ENCODE measurements around the gene PCK1.
"Not testable (repeated sequence)": the region's sequence is repeated elsewhere in the genome, so short reads cannot be mapped to it uniquely, and the experiment has no call there.

Gene PCK1

GRCh38 chr20:57560554-57561355 is at the start of gene PCK1:
PCK1 (plus strand) TSS chr20:57561110; CDS start chr20:57561412, 302 bp downstream.
- peak; percentile 72 for DNase-seq

- not testable (repeated sequence) for DNase-seq
These were observed 49.2 kb upstream of the PCK1 start for GRCh38 chr20:57511709-57512108.

GRCh38 chr20:57512432-57512831 is 48.5 kb upstream of the PCK1 start:
- DNase-seq: no peak

GRCh38 chr20:57513199-57513598 is 47.7 kb upstream of the PCK1 start:
- DNase-seq: no peak

GRCh38 chr20:57514273-57514751 is 46.6 kb upstream of the PCK1 start:
- DNase-seq: peak; percentile 81

GRCh38 chr20:57517904-57518303 is 43.0 kb upstream of the PCK1 start:
- no peak for DNase-seq

- DNase-seq: no peak
These were observed 38.4 kb upstream of the PCK1 start for GRCh38 chr20:57522380-57523140.

GRCh38 chr20:57523782-57524181 is 37.1 kb upstream of the PCK1 start:
- DNase-seq: no peak

- DNase-seq: no peak
These were observed 36.3 kb upstream of the PCK1 start, which contains the start of gene CTCFL for GRCh38 chr20:57524511-57525176. CTCFL (minus strand) TSS chr20:57525140; CDS start chr20:57524205, 935 bp downstream.

GRCh38 chr20:57525328-57526086 is 35.4 kb upstream of the PCK1 start:
- no peak for DNase-seq

- peak; percentile 75 for DNase-seq
These were observed 34.6 kb upstream of the PCK1 start for GRCh38 chr20:57526087-57526884.

GRCh38 chr20:57526885-57527460 is 33.9 kb upstream of the PCK1 start:
- DNase-seq: no peak

GRCh38 chr20:57527728-57528127 is 33.2 kb upstream of the PCK1 start:
- DNase-seq: no peak

GRCh38 chr20:57528148-57528547 is 32.8 kb upstream of the PCK1 start:
- no peak for DNase-seq

- no peak for DNase-seq
These were observed 31.7 kb upstream of the PCK1 start for GRCh38 chr20:57529160-57529585.

- no peak for DNase-seq
These were observed 31.1 kb upstream of the PCK1 start for GRCh38 chr20:57529810-57530209.

GRCh38 chr20:57530327-57530981 is 30.5 kb upstream of the PCK1 start:
- DNase-seq: no peak

GRCh38 chr20:57532104-57532503 is 28.8 kb upstream of the PCK1 start:
- DNase-seq: no peak

GRCh38 chr20:57535297-57535696 is 25.6 kb upstream of the PCK1 start:
- no peak for DNase-seq

GRCh38 chr20:57536120-57536708 is 24.7 kb upstream of the PCK1 start:
- DNase-seq: no peak
